IMR-90 (cell line): ENCODE results near the gene TMEM132A. TPM values are rescaled to one million over a fixed set of nuclear protein-coding genes. Genes with fewer than 3 reads are reported as not detected.

ENCODE experiments used
- ATAC-seq: fragments of 200-7000 bp; cut with Tn5 transposase; 2 replicates; pipeline ENCODE4 v1.9.1; 2020; ENCODE audit warnings: low read depth, mild to moderate bottlenecking, moderate library complexity
- BruUV-seq: library from RNA; stranded (reverse); fragments of 400-500 nt; replicated peaks from 2 replicates; lab custom pipeline; 2021; lab: Mats Ljungman, UMichigan
- CTCF ChIA-PET: fragments of 300-600 bp; formaldehyde crosslinking; extraction: SDS; loops from one replicate; lab custom pipeline; 2021; ENCODE audit warnings: antibody characterized with exemption; lab: Yijun Ruan, JAX
- POLR2A ChIA-PET: fragments of 300-600 bp; sonication (Branson Sonifier 250); formaldehyde crosslinking; loops from one replicate; lab custom pipeline; 2022; ENCODE audit warnings: antibody characterized with exemption; ENCODE audit not compliant: unreplicated experiment; lab: Charles Lee
- DNase-seq: peaks from one replicate; pipeline ENCODE4 v3.0.0; 2013
- H2AFZ ChIP-seq: replicated peaks from 2 replicates; pipeline ENCODE3; 2013; ENCODE audit warnings: low read length, mild to moderate bottlenecking; ENCODE audit not compliant: poor library complexity
- H2AK5ac ChIP-seq: 2 replicates; pipeline ENCODE4 v1.6.1; 2013; ENCODE audit warnings: low read depth, low read length, inconsistent platforms
- H2AK9ac ChIP-seq: replicated peaks from 2 replicates; pipeline ENCODE3; 2013; ENCODE audit warnings: mild to moderate bottlenecking, low read depth, low read length, moderate library complexity; ENCODE audit not compliant: poor library complexity
- H2BK120ac ChIP-seq: 2 replicates; pipeline ENCODE4 v1.6.1; 2013; ENCODE audit warnings: low read depth, low read length, inconsistent platforms
- H2BK15ac ChIP-seq: 3 replicates; pipeline ENCODE4 v1.6.1; 2013; ENCODE audit warnings: low read depth, low read length, inconsistent platforms
- H2BK20ac ChIP-seq: 2 replicates; pipeline ENCODE4 v1.6.1; 2013; ENCODE audit warnings: low read depth, mild to moderate bottlenecking, inconsistent platforms, low read length, moderate library complexity
- H2BK5ac ChIP-seq: 2 replicates; pipeline ENCODE4 v1.6.1; 2013; ENCODE audit warnings: mild to moderate bottlenecking, low read depth, low read length, inconsistent platforms; ENCODE audit not compliant: poor library complexity, severe bottlenecking
- H3K14ac ChIP-seq: replicated peaks from 2 replicates; pipeline ENCODE4 v1.6.1; 2013; ENCODE audit warnings: low read depth, low read length, inconsistent platforms
- H3K18ac ChIP-seq: 2 replicates; pipeline ENCODE4 v1.6.1; 2013; ENCODE audit warnings: low read depth, low read length, control low read depth
- H3K23ac ChIP-seq: 2 replicates; pipeline ENCODE4 v1.6.1; 2013; ENCODE audit warnings: low read depth, low read length, inconsistent platforms
- H3K27ac ChIP-seq: 2 replicates; pipeline ENCODE4 v1.5.1; 2013; ENCODE audit warnings: mild to moderate bottlenecking, control low read depth, low read length; ENCODE audit not compliant: insufficient read depth
- H3K27me3 ChIP-seq: 2 replicates; pipeline ENCODE4 v1.6.1; 2013; ENCODE audit warnings: low read length; ENCODE audit not compliant: control insufficient read depth, insufficient read depth
- H3K36me3 ChIP-seq: 2 replicates; pipeline ENCODE4 v1.6.1; 2013; ENCODE audit warnings: low read length, mixed read lengths; ENCODE audit not compliant: control insufficient read depth, insufficient read depth
- H3K4ac ChIP-seq: 2 replicates; pipeline ENCODE4 v1.6.1; 2013; ENCODE audit warnings: low read depth, low read length, inconsistent platforms
- H3K4me1 ChIP-seq: 2 replicates; pipeline ENCODE4 v1.6.1; 2013; ENCODE audit warnings: low read length, mixed read lengths; ENCODE audit not compliant: control insufficient read depth, insufficient read depth
- H3K4me2 ChIP-seq: 2 replicates; pipeline ENCODE4 v1.6.1; 2013; ENCODE audit warnings: low read depth, mild to moderate bottlenecking, control low read depth, low read length, moderate library complexity
- H3K4me3 ChIP-seq: 2 replicates; pipeline ENCODE4 v1.5.1; 2013; ENCODE audit warnings: low read depth, mild to moderate bottlenecking, control low read depth, low read length, moderate library complexity; ENCODE audit not compliant: insufficient read depth
- H3K56ac ChIP-seq: 2 replicates; pipeline ENCODE4 v1.6.1; 2013; ENCODE audit warnings: low read length, inconsistent platforms; ENCODE audit not compliant: insufficient read depth; ENCODE audit errors: extremely low read depth
- H3K79me1 ChIP-seq, 2 experiments: 2 replicates each; pipeline ENCODE4 v1.6.1; 2013; ENCODE audit warnings: low read length in 2 of 2, inconsistent platforms in 1 of 2, low read depth in 1 of 2
- H3K9ac ChIP-seq: 2 replicates; pipeline ENCODE4 v1.6.1; 2013; ENCODE audit warnings: low read depth, low read length, control low read depth
- H3K9me1 ChIP-seq: 2 replicates; pipeline ENCODE4 v1.6.1; 2013; ENCODE audit warnings: low read length, inconsistent platforms; ENCODE audit not compliant: insufficient read depth
- H3K9me3 ChIP-seq: 2 replicates; pipeline ENCODE4 v1.6.1; 2013; ENCODE audit warnings: low read length; ENCODE audit not compliant: control insufficient read depth, insufficient read depth
- H4K20me1 ChIP-seq: 2 replicates; pipeline ENCODE4 v1.6.1; 2013; ENCODE audit warnings: low read length, inconsistent platforms; ENCODE audit not compliant: insufficient read depth
- H4K5ac ChIP-seq: 2 replicates; pipeline ENCODE4 v1.6.1; 2013; ENCODE audit warnings: mild to moderate bottlenecking, low read depth, low read length, control low read depth
- H4K8ac ChIP-seq, 2 experiments: 2 replicates each; pipeline ENCODE4 v1.6.1; 2013; ENCODE audit warnings: low read depth in 2 of 2, low read length in 2 of 2, control low read depth in 1 of 2, inconsistent platforms in 1 of 2
- H4K91ac ChIP-seq: 2 replicates; pipeline ENCODE4 v1.6.1; 2013; ENCODE audit warnings: low read depth, low read length, inconsistent platforms; ENCODE audit not compliant: insufficient read depth
- MAFK ChIP-seq: IDR thresholded peaks from 2 replicates; pipeline ENCODE4 v1.6.1; 2012; ENCODE audit warnings: low read depth, low read length, improper control_type of control experiment
- RAD21 ChIP-seq: IDR thresholded peaks from 2 replicates; pipeline ENCODE4 v1.6.1; 2012; ENCODE audit warnings: low read length, improper control_type of control experiment
- RFX5 ChIP-seq: IDR thresholded peaks from 2 replicates; pipeline ENCODE4 v1.8.0; 2012; ENCODE audit warnings: low read depth, mild to moderate bottlenecking, low read length, moderate library complexity
- SMC3 ChIP-seq: fragments of 150-350 bp; IDR thresholded peaks from 2 replicates; pipeline ENCODE4 v1.6.1; 2016; ENCODE audit warnings: low read depth, mild to moderate bottlenecking, antibody characterized with exemption, low read length, moderate library complexity
- dilution Hi-C: fragments of 300-500 bp; cut with HindIII; formaldehyde crosslinking; loops from one replicate; pipeline ENCODE4 v1.14.3; 2018; ENCODE audit warnings: low sequenced_read_pairs; ENCODE audit not compliant: unreplicated experiment
- in situ Hi-C: fragments of 300-500 bp; cut with MboI; formaldehyde crosslinking; loops from 3 replicates; pipeline ENCODE4 v1.14.3; 2019; ENCODE audit warnings: low sequenced_read_pairs, inconsistent platforms, mixed read lengths
- intact Hi-C: fragments of 100-400 bp; cut with micrococcal nuclease; formaldehyde crosslinking; loops from 2 replicates; pipeline ENCODE4 v1.10.0; 2022
- polyA plus RNA-seq, 3 experiments: library from polyadenylated mRNA; depleted of rRNA; stranded (reverse); fragments of >200 nt; gene quantifications; 2 replicates each; pipeline ENCODE4 v1.2.3, GENCODE V29; 2012; ENCODE audit warnings: low replicate concordance in 1 of 3
- total RNA-seq: library from RNA; depleted of rRNA; stranded (reverse); fragments of >200 nt; gene quantifications from 2 replicates; pipeline ENCODE4 v1.2.3, GENCODE V29; 2012
- TF ChIP-seq, protein P1 (sequence below): conservative IDR thresholded peaks from 2 replicates; pipeline ENCODE4 v1.5.1; 2012; ENCODE audit warnings: mild to moderate bottlenecking, low read depth, low read length, improper control_type of control experiment

The TMEM132A gene
- total and polyA plus RNA-seq, 2 of the 4 experiments (the other 2 are of a cell fraction), result 7.7 to 64.2 TPM

GRCh38 chr11:60977836-60978235 lies 53.6 kb downstream of the TMEM132A start:
- H2BK20ac ChIP-seq, result no peak overlapping the region
- H3K36me3 ChIP-seq, result no peaks in the 10 kb centered on the region
- H3K27ac ChIP-seq, result no peak overlapping the region
- ChIA-PET CTCF (interaction anchor here (0.6 kb wide), 1 partner anchor 20 kb away, joined by 3 read pairs; no protein-coding TSS in a partner anchor), POLR2A (no interaction called here)
- dilution Hi-C loops (no loop called here), in situ Hi-C loops (no loop called here), intact Hi-C loops (no loop called here)
- no peak overlapping the region for H3K9ac ChIP-seq
- no peak overlapping the region for H2BK120ac ChIP-seq
- no peak overlapping the region for H3K4me3 ChIP-seq
- H3K9me1 ChIP-seq, result no peaks in the 10 kb centered on the region
- no peak overlapping the region for H3K4me2 ChIP-seq
- no peak overlapping the region for H4K8ac ChIP-seq
- H3K14ac ChIP-seq, result no peak overlapping the region
- no peak overlapping the region for H4K91ac ChIP-seq
- H3K27me3 ChIP-seq, result peaks cover 34% of the 10 kb centered on the region
- H2BK5ac ChIP-seq, result no peak overlapping the region
- no peak overlapping the region for H4K5ac ChIP-seq
- no peaks in the 10 kb centered on the region; the same call in 1 of the 2 replicates for H3K4me1 ChIP-seq
- TF ChIP-seq RFX5 (no peak), MAFK (no peak), SMC3 (no peak), RAD21 (no peak)
- TF ChIP-seq, protein P1, sequence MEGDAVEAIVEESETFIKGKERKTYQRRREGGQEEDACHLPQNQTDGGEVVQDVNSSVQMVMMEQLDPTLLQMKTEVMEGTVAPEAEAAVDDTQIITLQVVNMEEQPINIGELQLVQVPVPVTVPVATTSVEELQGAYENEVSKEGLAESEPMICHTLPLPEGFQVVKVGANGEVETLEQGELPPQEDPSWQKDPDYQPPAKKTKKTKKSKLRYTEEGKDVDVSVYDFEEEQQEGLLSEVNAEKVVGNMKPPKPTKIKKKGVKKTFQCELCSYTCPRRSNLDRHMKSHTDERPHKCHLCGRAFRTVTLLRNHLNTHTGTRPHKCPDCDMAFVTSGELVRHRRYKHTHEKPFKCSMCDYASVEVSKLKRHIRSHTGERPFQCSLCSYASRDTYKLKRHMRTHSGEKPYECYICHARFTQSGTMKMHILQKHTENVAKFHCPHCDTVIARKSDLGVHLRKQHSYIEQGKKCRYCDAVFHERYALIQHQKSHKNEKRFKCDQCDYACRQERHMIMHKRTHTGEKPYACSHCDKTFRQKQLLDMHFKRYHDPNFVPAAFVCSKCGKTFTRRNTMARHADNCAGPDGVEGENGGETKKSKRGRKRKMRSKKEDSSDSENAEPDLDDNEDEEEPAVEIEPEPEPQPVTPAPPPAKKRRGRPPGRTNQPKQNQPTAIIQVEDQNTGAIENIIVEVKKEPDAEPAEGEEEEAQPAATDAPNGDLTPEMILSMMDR, result no peak
- H3K9me3 ChIP-seq, result no peaks in the 10 kb centered on the region
- H3K18ac ChIP-seq, result no peak overlapping the region
- no peaks in the 10 kb centered on the region for H4K20me1 ChIP-seq
- no TSS peak for BruUV-seq
- H3K79me1 ChIP-seq, result no peaks in the 10 kb centered on the region
- DNase-seq (no peak), ATAC-seq (no peak)
- H2BK15ac ChIP-seq, result no peak overlapping the region
- no peak overlapping the region for H2AK5ac ChIP-seq
- H3K23ac ChIP-seq, result no peak overlapping the region
- H3K56ac ChIP-seq, result no peak overlapping the region
- no peak overlapping the region for H2AFZ ChIP-seq
- H2AK9ac ChIP-seq, result no peak overlapping the region
- H3K4ac ChIP-seq, result no peak overlapping the region
